ENCODE results near the gene AK2.

AK2 gene

DNA sequence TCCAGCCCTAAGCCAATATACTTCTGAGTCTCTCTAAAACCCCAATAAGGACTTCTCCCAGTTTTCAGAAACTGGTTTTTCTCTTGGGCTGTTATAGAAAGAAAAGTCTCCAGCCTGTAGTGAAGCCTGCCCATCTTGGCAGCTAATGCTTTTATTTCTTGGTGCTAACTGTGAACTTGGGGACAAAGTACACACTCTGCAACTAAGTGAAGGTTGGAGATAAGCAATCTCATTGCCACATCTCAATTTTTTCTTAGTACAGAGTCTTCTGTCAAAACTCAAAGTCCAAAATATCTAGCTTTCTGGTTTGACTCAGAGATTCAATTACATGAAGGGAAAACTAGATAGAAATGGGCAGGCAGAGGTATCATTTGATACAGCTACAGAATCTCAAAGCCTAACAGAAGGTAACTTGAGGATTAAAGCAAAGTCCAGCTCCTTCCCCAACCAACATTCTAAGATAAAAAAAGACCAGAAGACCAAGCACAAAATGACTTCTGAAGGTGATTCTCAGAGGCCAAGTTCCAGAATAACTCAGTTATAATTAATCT is 14.0 kb downstream of the AK2 start:
- peaks cover 10% of the 10 kb centered on the region for H3K36me3 ChIP-seq (ENCODE audit: insufficient read depth, low read length)
- no peak overlapping the region for H3K9ac ChIP-seq (ENCODE audit: low read depth, low read length)
- no peaks in the 10 kb centered on the region for H3K9me3 ChIP-seq (ENCODE audit: control insufficient read depth, insufficient read depth, low read length)
- H3K4me1 ChIP-seq (ENCODE audit: insufficient read depth, low read length), result 0 out of 2 replicates have a peak, but pooled peaks cover 4% of the 10 kb centered on the region

- Histone ChIP-seq H3K4me1 (ENCODE audit: insufficient read depth, low read length) (0 out of 2 replicates have a peak, but pooled peaks cover 4% of the 10 kb centered on the region), H3K9me3 (ENCODE audit: control insufficient read depth, insufficient read depth, low read length) (no peaks in the 10 kb centered on the region), H3K36me3 (ENCODE audit: insufficient read depth, low read length) (peaks cover 10% of the 10 kb centered on the region), H3K9ac (ENCODE audit: low read depth, low read length) (no peak overlapping the region)
Measured at GRCh38 chr1:33021567-33022431, 14.9 kb downstream of the AK2 start.

DNA sequence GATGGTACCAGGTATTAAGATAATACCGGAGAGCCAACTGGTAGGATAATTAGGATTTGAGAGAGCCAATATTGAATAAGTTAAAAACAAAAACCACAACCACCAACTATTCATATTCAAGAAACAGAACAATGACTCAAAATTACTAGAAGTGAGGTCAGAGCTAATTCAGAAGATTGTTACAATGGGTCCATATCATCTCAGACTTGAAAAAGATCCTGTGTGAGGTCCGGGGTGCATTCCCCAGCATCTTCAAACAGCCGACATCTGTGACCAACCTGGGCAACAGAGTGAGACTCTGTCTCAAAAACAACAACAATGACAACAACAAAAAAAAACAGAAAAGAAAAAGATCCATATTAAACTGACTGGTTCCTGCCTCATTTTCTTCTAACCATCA is 18.6 kb downstream of the AK2 start:
- Histone ChIP-seq H3K4me1 (ENCODE audit: insufficient read depth, low read length) (0 out of 2 replicates have a peak, but pooled peaks cover 4% of the 10 kb centered on the region), H3K9me3 (ENCODE audit: control insufficient read depth, insufficient read depth, low read length) (no peaks in the 10 kb centered on the region), H3K9ac (ENCODE audit: low read depth, low read length) (no peak overlapping the region), H3K36me3 (ENCODE audit: insufficient read depth, low read length) (peaks cover 23% of the 10 kb centered on the region)

GRCh38 chr1:33017175-33017574 is 19.5 kb downstream of the AK2 start:
- peaks cover 31% of the 10 kb centered on the region for H3K36me3 ChIP-seq (ENCODE audit: insufficient read depth, low read length)

GRCh38 chr1:33015216-33015615 is 21.5 kb downstream of the AK2 start:
- Histone ChIP-seq H3K4me1 (ENCODE audit: insufficient read depth, low read length) (0 out of 2 replicates have a peak, but pooled peaks cover under 1% of the 10 kb centered on the region), H3K9me3 (ENCODE audit: control insufficient read depth, insufficient read depth, low read length) (no peaks in the 10 kb centered on the region), H3K9ac (ENCODE audit: low read depth, low read length) (no peak overlapping the region), H3K36me3 (ENCODE audit: insufficient read depth, low read length) (peaks cover 30% of the 10 kb centered on the region)

More at GRCh38 chr1:33017175-33017574, 19.5 kb downstream of the AK2 start:
- 0 out of 2 replicates have a peak, but pooled peaks cover 4% of the 10 kb centered on the region for H3K4me1 ChIP-seq (ENCODE audit: insufficient read depth, low read length)
- H3K9me3 ChIP-seq (ENCODE audit: control insufficient read depth, insufficient read depth, low read length), result no peaks in the 10 kb centered on the region
- no peak overlapping the region for H3K9ac ChIP-seq (ENCODE audit: low read depth, low read length)

- H3K36me3 ChIP-seq (ENCODE audit: insufficient read depth, low read length), result peaks cover 31% of the 10 kb centered on the region
- H3K4me1 ChIP-seq (ENCODE audit: insufficient read depth, low read length), result no peaks in the 10 kb centered on the region
- no peak overlapping the region for H3K9ac ChIP-seq (ENCODE audit: low read depth, low read length)
- no peaks in the 10 kb centered on the region for H3K9me3 ChIP-seq (ENCODE audit: control insufficient read depth, insufficient read depth, low read length)
Measured at GRCh38 chr1:33014464-33015163, 22.1 kb downstream of the AK2 start.

DNA sequence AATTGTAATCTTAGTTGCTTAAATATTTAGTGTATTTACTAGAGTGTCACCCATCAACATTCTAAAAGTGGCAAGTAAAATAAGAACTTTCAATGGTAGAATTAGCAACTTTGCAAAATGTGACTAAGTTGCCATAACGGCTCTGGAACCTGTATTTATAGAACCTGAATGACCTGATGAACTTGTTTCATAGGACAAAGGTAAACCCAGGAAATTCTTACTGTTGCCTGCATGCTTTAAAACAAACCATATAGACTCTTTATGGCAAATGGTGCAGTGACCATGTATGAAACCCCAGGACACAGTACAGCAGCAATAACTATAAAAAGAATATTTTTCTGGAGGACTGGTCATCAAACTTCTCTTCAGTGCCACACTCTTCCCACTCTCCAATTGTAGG is 22.9 kb downstream of the AK2 start:
- Histone ChIP-seq H3K9me3 (ENCODE audit: control insufficient read depth, insufficient read depth, low read length) (no peaks in the 10 kb centered on the region), H3K9ac (ENCODE audit: low read depth, low read length) (no peak overlapping the region), H3K4me1 (ENCODE audit: insufficient read depth, low read length) (no peaks in the 10 kb centered on the region), H3K36me3 (ENCODE audit: insufficient read depth, low read length) (peaks cover 35% of the 10 kb centered on the region)

- H3K9me3 ChIP-seq (ENCODE audit: control insufficient read depth, insufficient read depth, low read length), result no peaks in the 10 kb centered on the region
- no peak overlapping the region for H3K9ac ChIP-seq (ENCODE audit: low read depth, low read length)
- peaks cover 43% of the 10 kb centered on the region for H3K36me3 ChIP-seq (ENCODE audit: insufficient read depth, low read length)
- H3K4me1 ChIP-seq (ENCODE audit: insufficient read depth, low read length), result no peaks in the 10 kb centered on the region; the same call in 1 of the 2 replicates
Measured at GRCh38 chr1:33012165-33012564, 24.5 kb downstream of the AK2 start.

GRCh38 chr1:33010932-33011731 is 25.6 kb downstream of the AK2 start:
- Histone ChIP-seq H3K9me3 (ENCODE audit: control insufficient read depth, insufficient read depth, low read length) (no peaks in the 10 kb centered on the region), H3K9ac (ENCODE audit: low read depth, low read length) (no peak overlapping the region), H3K4me1 (ENCODE audit: insufficient read depth, low read length) (no peaks in the 10 kb centered on the region; the same call in 1 of the 2 replicates), H3K36me3 (ENCODE audit: insufficient read depth, low read length) (peaks cover 43% of the 10 kb centered on the region)

- Histone ChIP-seq H3K9me3 (ENCODE audit: control insufficient read depth, insufficient read depth, low read length) (no peaks in the 10 kb centered on the region), H3K36me3 (ENCODE audit: insufficient read depth, low read length) (peaks cover 43% of the 10 kb centered on the region), H3K4me1 (ENCODE audit: insufficient read depth, low read length) (no peaks in the 10 kb centered on the region; the same call in 1 of the 2 replicates)
Measured at GRCh38 chr1:33009561-33009960, 27.1 kb downstream of the AK2 start.

DNA sequence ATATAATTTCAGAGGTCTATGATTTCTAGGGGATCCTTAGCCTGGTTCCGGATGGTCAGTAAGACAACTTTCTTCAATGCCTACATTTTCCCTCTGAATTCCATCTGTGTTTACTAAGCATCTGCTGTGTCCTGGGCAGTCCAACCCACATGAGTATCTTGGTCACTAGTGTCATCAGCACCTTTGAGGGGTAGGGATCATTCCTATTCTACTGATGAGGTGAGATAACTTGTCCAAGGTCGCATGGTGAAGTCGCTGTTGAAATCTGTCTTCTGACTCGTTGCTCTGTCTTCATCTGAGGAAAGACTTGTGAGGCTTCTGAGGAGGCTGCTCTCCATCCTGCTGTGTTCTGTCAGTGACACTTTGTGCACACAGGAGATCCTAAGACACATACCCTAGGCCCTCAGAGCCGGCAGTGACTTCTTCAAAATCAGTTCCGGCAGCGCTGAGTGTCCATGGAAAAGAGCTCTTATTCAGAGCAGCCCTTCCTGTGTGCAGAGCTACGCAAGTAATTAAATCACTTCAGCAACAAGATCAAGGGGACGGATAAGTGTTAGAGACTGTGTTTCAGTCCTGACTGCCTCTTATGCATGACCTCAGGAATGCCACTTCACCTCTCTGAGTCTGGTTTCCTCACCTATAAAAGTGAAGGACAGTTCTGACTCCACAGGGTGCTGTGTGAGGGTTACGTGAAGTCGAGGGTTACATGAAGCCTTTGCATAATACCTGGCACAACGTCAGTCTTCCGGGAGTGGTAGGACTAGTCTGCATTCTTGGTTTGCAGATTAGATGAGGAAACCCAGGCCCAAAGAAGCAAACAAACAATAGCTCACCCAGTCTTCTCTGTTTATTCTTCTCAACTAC is 28.4 kb downstream of the AK2 start:
- Histone ChIP-seq H3K36me3 (ENCODE audit: insufficient read depth, low read length) (peaks cover 31% of the 10 kb centered on the region), H3K9ac (ENCODE audit: low read depth, low read length) (no peak overlapping the region)

More at GRCh38 chr1:33009561-33009960, 27.1 kb downstream of the AK2 start:
- H3K9ac ChIP-seq (ENCODE audit: low read depth, low read length), result no peak overlapping the region

GRCh38 chr1:33007190-33008050 is 29.3 kb downstream of the AK2 start:
- Histone ChIP-seq H3K9ac (ENCODE audit: low read depth, low read length) (no peak overlapping the region), H3K4me1 (ENCODE audit: insufficient read depth, low read length) (peaks cover 5% of the 10 kb centered on the region), H3K9me3 (ENCODE audit: control insufficient read depth, insufficient read depth, low read length) (no peaks in the 10 kb centered on the region), H3K36me3 (ENCODE audit: insufficient read depth, low read length) (peaks cover 25% of the 10 kb centered on the region)

More for the DNA sequence above, 28.4 kb downstream of the AK2 start:
- H3K9me3 ChIP-seq (ENCODE audit: control insufficient read depth, insufficient read depth, low read length), result no peaks in the 10 kb centered on the region
- H3K4me1 ChIP-seq (ENCODE audit: insufficient read depth, low read length), result no peaks in the 10 kb centered on the region; the same call in 1 of the 2 replicates
